Stomach (tissue), 9 donors: Measurements from ENCODE around the gene CCDC88C. TPM values are rescaled to one million over a fixed set of nuclear protein-coding genes. Genes with fewer than 3 reads are reported as not detected.

Experiments used
- DNase-seq, 2 donors: peaks; one replicate each; pipeline versions ENCODE4 v3.0.0 to v3.0.0-alpha.2; 2013 to 2019
- H3K27ac ChIP-seq, 5 donors: fragments of 200-600 bp in 4 of 5; sonication (generic) in 4 of 5; one replicate each; pipeline ENCODE4 v1.5.1; 2013 to 2019; ENCODE audit warnings: mild to moderate bottlenecking in 1 of 5, moderate library complexity in 1 of 5
- H3K27me3 ChIP-seq, 3 donors: fragments of 200-600 bp; sonication (generic); one replicate each; pipeline ENCODE4 v1.5.1; 2017 to 2019; ENCODE audit warnings: mixed run types in 1 of 3
- H3K36me3 ChIP-seq, 4 donors: fragments of 200-600 bp; sonication (generic); 1 replicate in 3 of 4; 2 replicates in 1 of 4; pipeline ENCODE4 v1.5.1; 2016 to 2019
- H3K4me1 ChIP-seq, 4 donors: fragments of 200-600 bp; sonication (generic); one replicate each; pipeline ENCODE4 v1.5.1; 2016 to 2019
- H3K4me3 ChIP-seq, 4 donors: fragments of 200-600 bp; sonication (generic) in 3 of 4; one replicate each; pipeline ENCODE4 v1.5.1; 2016 to 2019; ENCODE audit warnings: mild to moderate bottlenecking in 1 of 4
- H3K9me3 ChIP-seq, 4 donors: fragments of 200-600 bp; sonication (generic); one replicate each; pipeline ENCODE4 v1.5.1; 2016 to 2019
- EP300 ChIP-seq: sonication (generic); formaldehyde crosslinking; IDR thresholded peaks from one replicate; pipeline ENCODE4 v1.6.1; 2017; ENCODE audit warnings: antibody characterized with exemption
- POLR2A ChIP-seq, 4 donors: fragments of 450-650 bp; IDR thresholded peaks; one replicate each; pipeline ENCODE4 v1.6.1; 2016; ENCODE audit warnings: antibody characterized with exemption in 4 of 4, control low read depth in 2 of 4, mild to moderate bottlenecking in 1 of 4, moderate library complexity in 1 of 4
- POLR2AphosphoS5 ChIP-seq, 3 donors: sonication (generic); formaldehyde crosslinking; IDR thresholded peaks; one replicate each; pipeline ENCODE4 v1.6.1; 2016; ENCODE audit warnings: antibody characterized with exemption in 3 of 3
- WGBS, 5 donors: extraction: QIAGEN DNeasy Blood & Tissue Kit in 3 of 5; methylation state at CpG; one replicate each; pipeline versions ENCODE4 v1.1.5 to v1.1.7; 2013 to 2018; 5-methylcytosine and 5-hydroxymethylcytosine counted together
- intact Hi-C: fragments of 100-400 bp; cut with DNase I; formaldehyde crosslinking; loops from one replicate; pipeline ENCODE4 v1.15.1; 2023; ENCODE audit warnings: low total_unique reads
- polyA plus RNA-seq, 3 donors: library from polyadenylated mRNA; stranded (reverse); fragments of 200-250 nt; gene quantifications; one replicate each; pipeline ENCODE4 v1.2.3, GENCODE V29; 2013
- total RNA-seq, 5 donors: library from RNA; depleted of rRNA; stranded (reverse); fragments of >200 nt; gene quantifications; one replicate each; pipeline versions ENCODE4 v1.1.0 to v1.2.3, GENCODE V29; 2014 to 2016
- TF ChIP-seq, protein P1 (sequence below), 7 experiments: fragments of 450-650 bp in 4 of 7; fragments of 200-600 bp in 3 of 7; sonication (generic) in 3 of 7; IDR thresholded peaks; one replicate each; pipeline ENCODE4 v1.5.1; 2016 to 2019; ENCODE audit warnings: antibody characterized with exemption in 7 of 7, control low read depth in 2 of 7, mild to moderate bottlenecking in 1 of 7
- donor health status: healthy with polysubstance abuse.
- donor health status: Bipolar disorder and iron deficiency.
- donor health status: healthy.

CCDC88C gene
- total and polyA plus RNA-seq, 8 donors = 10.5 to 66.9 (median 22.3) TPM

DNA sequence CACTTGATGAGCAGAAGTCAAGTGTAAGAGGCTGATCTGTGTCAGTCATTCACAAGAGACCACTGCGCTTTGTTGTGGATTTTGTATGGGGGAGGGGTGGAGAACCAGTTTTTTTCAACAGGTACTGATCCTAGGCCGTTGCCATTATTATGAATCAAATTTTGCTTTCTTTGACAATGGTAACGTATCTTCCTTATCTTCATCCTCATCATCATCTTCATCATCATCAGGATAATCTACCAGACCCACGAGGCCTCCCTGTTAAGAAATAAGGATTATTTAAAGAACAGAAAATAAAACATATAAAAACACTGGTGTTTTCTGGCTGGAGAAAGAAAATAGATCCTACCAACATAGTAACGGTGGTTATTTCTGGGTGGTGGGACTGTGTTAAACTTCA is 41.0 kb upstream of the CCDC88C start:
- Histone ChIP-seq H3K27ac (no peak overlapping the region), H3K27me3 (no peaks in the 10 kb centered on the region), H3K4me3 (no peak overlapping the region), H3K9me3 (no peaks in the 10 kb centered on the region), H3K36me3 (peaks cover 56 to 91% (median 89%) of the 10 kb centered on the region in 4 donors), H3K4me1 (peaks cover 0 to 11% (median 0%) of the 10 kb centered on the region in 4 donors)
- TF ChIP-seq, protein P1, sequence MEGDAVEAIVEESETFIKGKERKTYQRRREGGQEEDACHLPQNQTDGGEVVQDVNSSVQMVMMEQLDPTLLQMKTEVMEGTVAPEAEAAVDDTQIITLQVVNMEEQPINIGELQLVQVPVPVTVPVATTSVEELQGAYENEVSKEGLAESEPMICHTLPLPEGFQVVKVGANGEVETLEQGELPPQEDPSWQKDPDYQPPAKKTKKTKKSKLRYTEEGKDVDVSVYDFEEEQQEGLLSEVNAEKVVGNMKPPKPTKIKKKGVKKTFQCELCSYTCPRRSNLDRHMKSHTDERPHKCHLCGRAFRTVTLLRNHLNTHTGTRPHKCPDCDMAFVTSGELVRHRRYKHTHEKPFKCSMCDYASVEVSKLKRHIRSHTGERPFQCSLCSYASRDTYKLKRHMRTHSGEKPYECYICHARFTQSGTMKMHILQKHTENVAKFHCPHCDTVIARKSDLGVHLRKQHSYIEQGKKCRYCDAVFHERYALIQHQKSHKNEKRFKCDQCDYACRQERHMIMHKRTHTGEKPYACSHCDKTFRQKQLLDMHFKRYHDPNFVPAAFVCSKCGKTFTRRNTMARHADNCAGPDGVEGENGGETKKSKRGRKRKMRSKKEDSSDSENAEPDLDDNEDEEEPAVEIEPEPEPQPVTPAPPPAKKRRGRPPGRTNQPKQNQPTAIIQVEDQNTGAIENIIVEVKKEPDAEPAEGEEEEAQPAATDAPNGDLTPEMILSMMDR (IDR thresholded peaks at IDR 0.05) = no peak
- TF ChIP-seq POLR2AphosphoS5 (IDR thresholded peaks at IDR 0.05) = no peak
- no peak for TF ChIP-seq POLR2A (IDR thresholded peaks at IDR 0.05)
- no peak for TF ChIP-seq EP300
- intact Hi-C loops = no loop called here
- WGBS, 5 donors = 84 to 94% (median 86%) methylated on average over 5 of the region's 5 CpGs
- DNase-seq = no peak

DNA sequence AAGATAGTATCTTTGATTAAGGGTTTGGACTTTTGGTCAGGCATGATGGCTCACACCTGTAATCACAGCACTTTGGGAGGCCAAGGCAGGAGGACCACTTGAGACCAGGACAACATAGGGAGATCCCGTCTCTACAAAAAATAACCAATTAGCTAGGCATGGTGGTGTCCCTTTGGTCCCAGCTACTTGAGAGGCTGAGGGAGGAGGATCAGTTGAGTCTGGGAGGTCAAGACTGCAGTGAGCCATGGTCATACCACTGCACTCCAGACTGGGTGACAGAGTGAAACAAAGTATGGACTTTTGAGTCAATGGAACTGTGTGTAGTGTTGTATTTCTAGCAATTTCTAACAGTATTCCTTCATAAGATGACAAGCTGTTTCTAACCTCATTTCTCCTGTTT is 38.7 kb upstream of the CCDC88C start:
- no peak overlapping the region for H3K27ac ChIP-seq
- H3K36me3 ChIP-seq = peaks cover 43 to 68% (median 66%) of the 10 kb centered on the region in 4 donors

DNA sequence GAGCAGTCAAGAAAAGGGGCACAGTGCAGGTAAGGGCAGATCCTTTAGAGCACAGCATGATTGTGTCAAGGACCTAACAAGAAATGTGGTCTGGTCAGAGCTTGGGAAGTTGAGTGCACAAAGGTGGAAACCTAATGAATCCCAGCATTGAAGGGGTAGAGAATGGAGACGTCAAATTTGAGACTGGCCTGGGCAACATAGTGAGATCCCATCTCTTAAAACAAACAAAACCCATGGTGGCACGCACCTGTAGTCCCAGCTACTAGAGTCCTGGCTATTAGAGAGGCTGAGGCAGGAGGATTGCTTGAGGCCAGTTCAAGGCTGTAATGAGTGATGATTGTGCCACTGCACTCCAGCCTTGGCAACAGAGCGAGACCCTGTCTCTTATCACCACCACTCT is 37.0 kb upstream of the CCDC88C start:
- TF ChIP-seq EP300 = no peak
- TF ChIP-seq POLR2AphosphoS5 (IDR thresholded peaks at IDR 0.05) = no peak
- no peak for TF ChIP-seq POLR2A (IDR thresholded peaks at IDR 0.05)
- TF ChIP-seq, protein P1 (IDR thresholded peaks at IDR 0.05) = no peak
- no peaks in the 10 kb centered on the region for H3K4me1 ChIP-seq
- peaks cover 28 to 51% (median 48%) of the 10 kb centered on the region in 4 donors for H3K36me3 ChIP-seq
- intact Hi-C loops = no loop called here
- no peaks in the 10 kb centered on the region for H3K9me3 ChIP-seq
- no peak overlapping the region for H3K27ac ChIP-seq
- no peaks in the 10 kb centered on the region for H3K27me3 ChIP-seq
- no peak for DNase-seq
- H3K4me3 ChIP-seq = no peak overlapping the region
- WGBS, 5 donors = 83 to 95% (median 90%) methylated on average over 3 of the region's 3 CpGs

More for the DNA sequence above, 38.7 kb upstream of the CCDC88C start:
- Histone ChIP-seq H3K27me3 (no peaks in the 10 kb centered on the region), H3K4me3 (no peak overlapping the region), H3K4me1 (no peaks in the 10 kb centered on the region), H3K9me3 (no peaks in the 10 kb centered on the region)
- no peak for TF ChIP-seq EP300
- no peak for TF ChIP-seq POLR2A (IDR thresholded peaks at IDR 0.05)
- TF ChIP-seq POLR2AphosphoS5 (IDR thresholded peaks at IDR 0.05) = no peak
- TF ChIP-seq, protein P1 (IDR thresholded peaks at IDR 0.05) = no peak
- DNase-seq = no peak
- intact Hi-C loops = no loop called here
- WGBS, 5 donors = 95 to 100% (median 100%) methylated on average over 1 of the region's 1 CpG

DNA sequence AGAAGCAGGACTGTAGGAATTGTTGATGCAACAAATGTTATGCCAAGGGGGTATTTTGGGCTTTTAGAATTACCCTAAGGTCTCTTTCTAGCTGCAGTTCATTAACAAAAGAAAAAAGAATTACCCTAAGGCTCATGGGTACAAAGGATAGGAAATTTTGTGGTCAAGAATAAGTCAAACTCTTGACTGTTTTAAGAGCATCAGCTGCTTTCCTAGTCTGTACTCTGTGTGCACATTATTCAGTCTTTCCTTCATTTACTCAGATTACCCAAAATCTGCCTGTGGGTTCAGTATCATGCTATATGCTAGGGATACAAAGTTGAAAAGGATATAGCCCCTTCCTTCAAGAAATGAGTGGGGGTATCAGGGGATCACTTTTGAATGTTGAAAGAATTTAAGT is 36.5 kb upstream of the CCDC88C start:
- no peak overlapping the region for H3K27ac ChIP-seq
- no peaks in the 10 kb centered on the region for H3K9me3 ChIP-seq
- peaks cover 24 to 47% (median 44%) of the 10 kb centered on the region in 4 donors for H3K36me3 ChIP-seq
- intact Hi-C loops = no loop called here
- no peak for DNase-seq
- H3K4me3 ChIP-seq = no peak overlapping the region
- TF ChIP-seq POLR2A (IDR thresholded peaks at IDR 0.05) (no peak), POLR2AphosphoS5 (IDR thresholded peaks at IDR 0.05) (no peak), EP300 (no peak)
- TF ChIP-seq, protein P1 (IDR thresholded peaks at IDR 0.05) = no peak
- H3K4me1 ChIP-seq = no peaks in the 10 kb centered on the region
- H3K27me3 ChIP-seq = no peaks in the 10 kb centered on the region
